HEK293 (cell line): ENCODE results near the gene ATP5F1D.

Source experiments
- CTCF ChIA-PET: fragments of 350-600 bp; formaldehyde crosslinking; extraction: SDS; loops from one replicate; lab custom pipeline; 2021; ENCODE audit warnings: antibody characterized with exemption; lab: Yijun Ruan, JAX
- POLR2A ChIA-PET: fragments of 300-600 bp; formaldehyde crosslinking; extraction: SDS; loops from one replicate; lab custom pipeline; 2020; ENCODE audit warnings: antibody characterized with exemption, inconsistent platforms; lab: Yijun Ruan, JAX
- H3K27ac ChIP-seq: fragments of 200-500 bp; sonication (Bioruptor generic); 2 replicates; pipeline ENCODE4 v1.5.1; 2014; ENCODE audit warnings: low read depth, low read length, control low read depth, inconsistent platforms; ENCODE audit errors: extremely low read depth
- H3K36me3 ChIP-seq, 2 experiments: fragments of 200-500 bp in 1 of 2; sonication (Bioruptor generic) in 1 of 2; 1 replicate in 1 of 2; 2 replicates in 1 of 2; pipeline ENCODE4 v1.5.1; 2014 to 2017; ENCODE audit warnings: inconsistent platforms in 2 of 2, low read length in 2 of 2; ENCODE audit not compliant: control insufficient read depth in 2 of 2, insufficient read depth in 1 of 2
- H3K4me1 ChIP-seq: fragments of 200-500 bp; sonication (Bioruptor generic); 2 replicates; pipeline ENCODE4 v1.5.1; 2014; ENCODE audit warnings: mild to moderate bottlenecking, low read length, inconsistent platforms; ENCODE audit not compliant: control insufficient read depth, insufficient read depth
- H3K4me3 ChIP-seq: 2 replicates; pipeline ENCODE4 v1.5.1; 2011; ENCODE audit warnings: low read depth, mild to moderate bottlenecking, control low read depth, low read length, moderate library complexity
- H3K9me3 ChIP-seq: fragments of 200-500 bp; sonication (Bioruptor generic); 2 replicates; pipeline ENCODE4 v1.5.1; 2014; ENCODE audit warnings: low read depth, low read length, inconsistent platforms; ENCODE audit not compliant: control insufficient read depth, insufficient read depth
- GLIS2 ChIP-seq: fragments of 450-650 bp; formaldehyde crosslinking; IDR thresholded peaks from 2 replicates; pipeline ENCODE4 v1.5.1; 2016; ENCODE audit warnings: missing biosample characterization, missing genetic modification characterization
- HOXD13 ChIP-seq: sonication (generic); formaldehyde crosslinking; IDR thresholded peaks from 2 replicates; pipeline ENCODE4 v1.8.0; 2022; ENCODE audit warnings: missing genetic modification reagents, borderline replicate concordance
- IKZF3 ChIP-seq: fragments of 450-650 bp; IDR thresholded peaks from 2 replicates; pipeline ENCODE4 v1.5.0; 2018; ENCODE audit warnings: missing biosample characterization, mild to moderate bottlenecking, missing genetic modification characterization, moderate library complexity
- PRDM1 ChIP-seq: fragments of 450-650 bp; formaldehyde crosslinking; IDR thresholded peaks from 2 replicates; pipeline ENCODE4; 2016; ENCODE audit warnings: missing biosample characterization, missing genetic modification characterization
- PRDM10 ChIP-seq: fragments of 450-650 bp; formaldehyde crosslinking; IDR thresholded peaks from 2 replicates; pipeline ENCODE4 v1.5.1; 2016; ENCODE audit warnings: missing biosample characterization, missing genetic modification characterization
- PRDM6 ChIP-seq: fragments of 450-650 bp; formaldehyde crosslinking; IDR thresholded peaks from 2 replicates; pipeline ENCODE4 v1.5.1; 2017; ENCODE audit warnings: missing biosample characterization, missing genetic modification characterization
- SP3 ChIP-seq: fragments of 450-650 bp; formaldehyde crosslinking; IDR thresholded peaks from 2 replicates; pipeline ENCODE4 v1.5.1; 2016; ENCODE audit warnings: missing biosample characterization, missing genetic modification characterization
- TCF7L2 ChIP-seq: IDR thresholded peaks from 2 replicates; pipeline ENCODE4 v1.6.1; 2011; ENCODE audit warnings: low read depth, mild to moderate bottlenecking, inconsistent platforms, low read length, moderate library complexity, borderline replicate concordance
- ZFP37 ChIP-seq: fragments of 450-650 bp; formaldehyde crosslinking; IDR thresholded peaks from 2 replicates; pipeline ENCODE4 v1.5.1; 2016; ENCODE audit warnings: missing biosample characterization, missing genetic modification characterization
- ZFP41 ChIP-seq: fragments of 450-650 bp; formaldehyde crosslinking; IDR thresholded peaks from 2 replicates; pipeline ENCODE4 v1.5.1; 2016; ENCODE audit warnings: missing biosample characterization, missing genetic modification characterization, borderline replicate concordance
- ZIC2 ChIP-seq: fragments of 450-650 bp; formaldehyde crosslinking; IDR thresholded peaks from 2 replicates; pipeline ENCODE4 v1.5.1; 2016; ENCODE audit warnings: missing biosample characterization, missing genetic modification characterization
- ZNF112 ChIP-seq: fragments of 450-650 bp; formaldehyde crosslinking; IDR thresholded peaks from 2 replicates; pipeline ENCODE4 v1.5.0; 2017; ENCODE audit warnings: missing biosample characterization, missing genetic modification characterization
- ZNF132 ChIP-seq: fragments of 450-650 bp; formaldehyde crosslinking; IDR thresholded peaks from 2 replicates; pipeline ENCODE4 v1.5.1; 2017; ENCODE audit warnings: missing biosample characterization, missing genetic modification characterization, borderline replicate concordance
- ZNF148 ChIP-seq: fragments of 450-650 bp; formaldehyde crosslinking; IDR thresholded peaks from 2 replicates; pipeline ENCODE4 v1.5.0; 2017; ENCODE audit warnings: missing biosample characterization, missing genetic modification characterization, borderline replicate concordance
- ZNF2 ChIP-seq: fragments of 450-650 bp; formaldehyde crosslinking; IDR thresholded peaks from 2 replicates; pipeline ENCODE4 v1.5.1; 2016; ENCODE audit warnings: missing biosample characterization, missing genetic modification characterization
- ZNF302 ChIP-seq: fragments of 450-650 bp; formaldehyde crosslinking; IDR thresholded peaks from 2 replicates; pipeline ENCODE4 v1.5.1; 2016; ENCODE audit warnings: missing biosample characterization, missing genetic modification characterization, low read depth
- ZNF311 ChIP-seq: fragments of 450-650 bp; formaldehyde crosslinking; IDR thresholded peaks from 2 replicates; pipeline ENCODE4 v1.5.1; 2017; ENCODE audit warnings: missing biosample characterization, missing genetic modification characterization, borderline replicate concordance
- ZNF335 ChIP-seq: fragments of 450-650 bp; formaldehyde crosslinking; conservative IDR thresholded peaks from 2 replicates; pipeline ENCODE4 v1.5.1; 2016; ENCODE audit warnings: missing biosample characterization, missing genetic modification characterization
- ZNF423 ChIP-seq: fragments of 450-650 bp; formaldehyde crosslinking; IDR thresholded peaks from 2 replicates; pipeline ENCODE4 v1.5.1; 2016; ENCODE audit warnings: missing biosample characterization, missing genetic modification characterization
- ZNF510 ChIP-seq: fragments of 450-650 bp; formaldehyde crosslinking; IDR thresholded peaks from 2 replicates; pipeline ENCODE4 v1.5.1; 2018; ENCODE audit warnings: mild to moderate bottlenecking, missing genetic modification characterization, missing biosample characterization; ENCODE audit not compliant: insufficient replicate concordance
- ZNF580 ChIP-seq: fragments of 450-650 bp; formaldehyde crosslinking; IDR thresholded peaks from 2 replicates; pipeline ENCODE4 v1.5.1; 2016; ENCODE audit warnings: missing biosample characterization, missing genetic modification characterization
- ZNF639 ChIP-seq: fragments of 450-650 bp; formaldehyde crosslinking; IDR thresholded peaks from 2 replicates; pipeline ENCODE4 v1.5.1; 2016; ENCODE audit warnings: missing biosample characterization, missing genetic modification characterization
- ZNF670 ChIP-seq: fragments of 450-650 bp; formaldehyde crosslinking; IDR thresholded peaks from 2 replicates; pipeline ENCODE4 v1.5.1; 2016; ENCODE audit warnings: missing biosample characterization, missing genetic modification characterization, low read depth
- ZNF837 ChIP-seq: fragments of 450-650 bp; formaldehyde crosslinking; IDR thresholded peaks from 2 replicates; pipeline ENCODE4 v1.5.1; 2016; ENCODE audit warnings: missing biosample characterization, missing genetic modification characterization

Gene ATP5F1D

GRCh38 chr19:1237027-1237659 lies 4.4 kb upstream of the ATP5F1D start (continued):
- no peak for TF ChIP-seq ZNF670 (tag by site-specific recombination)
- no peak for TF ChIP-seq PRDM6 (tag by site-specific recombination)
- no peak for TF ChIP-seq PRDM1
- TF ChIP-seq SP3: peak; percentile 24; the same call in 1 of the 2 replicates
- TF ChIP-seq ZNF302: no peak
- no peak for TF ChIP-seq ZNF148 (tag by site-specific recombination)
- no peak for TF ChIP-seq ZNF112 (tag by site-specific recombination)
- TF ChIP-seq, all 188 proteins: peak for 34

GRCh38 chr19:1237754-1238368 lies 3.7 kb upstream of the ATP5F1D start, which contains the start of gene CBARP:
CBARP (minus strand) TSS chr19:1238005; CDS start chr19:1236100, 1,905 bp downstream.
- Histone ChIP-seq H3K36me3 (peaks cover 0 to 25% of the 10 kb centered on the region in 2 experiments; a peak in 1 of 3 replicates), H3K4me3 (peak within 1 kb of the TSS; percentile 56), H3K4me1 (peaks cover 3% of the 10 kb centered on the region), H3K9me3 (no peaks in the 10 kb centered on the region), H3K27ac (peak within 1 kb of the TSS; percentile 60; the same call in 1 of the 2 replicates)
- ChIA-PET POLR2A (interaction anchor here (0.5 to 1.4 kb wide), 6 partner anchors 17 to 344 kb away, joined by 3 to 18 read pairs (median 4); partner anchors contain the start of genes CIRBP and GPX4), CTCF (interaction anchor here (0.9 to 1.6 kb wide), 5 partner anchors 16 to 315 kb away, joined by 3 to 9 read pairs (median 4); no protein-coding TSS in a partner anchor)
- no peak for TF ChIP-seq ZNF423 (tag by site-specific recombination)
- TF ChIP-seq ZNF335 (tag by site-specific recombination): peak; percentile 99
- TF ChIP-seq ZNF311: no peak
- no peak for TF ChIP-seq ZNF2
- no peak for TF ChIP-seq ZNF670 (tag by site-specific recombination)
- no peak for TF ChIP-seq ZNF510 (tag by site-specific recombination)
- peak; percentile 52; the same call in 1 of the 2 replicates for TF ChIP-seq ZIC2
- TF ChIP-seq TCF7L2: no peak
- TF ChIP-seq ZNF639: no peak
- TF ChIP-seq ZNF580 (tag by site-specific recombination): no peak
- no peak for TF ChIP-seq ZNF132 (tag by site-specific recombination)
- 0 out of 2 replicates have a peak, but pooled peaks have one; percentile 35 for TF ChIP-seq PRDM10 (tag by site-specific recombination)
- no peak for TF ChIP-seq ZNF837 (tag by site-specific recombination)
- TF ChIP-seq ZFP41 (tag by site-specific recombination): no peak
- peak; percentile 85 for TF ChIP-seq GLIS2 (tag by site-specific recombination)
- no peak for TF ChIP-seq ZFP37 (tag by site-specific recombination)
- TF ChIP-seq HOXD13 (CRISPR knock-in tag): no peak
- TF ChIP-seq IKZF3 (tag by site-specific recombination): no peak
